Mucosa of stomach (tissue), 1 donor: ENCODE results near the gene ATG9A.
"Not testable (repeated sequence)": the region's sequence is repeated elsewhere in the genome, so short reads cannot be mapped to it uniquely, and the experiment has no call there.

ENCODE experiments used
- H3K27me3 ChIP-seq: one replicate; pipeline ENCODE4 v1.7.0; 2013; ENCODE audit warnings: mild to moderate bottlenecking, low read length; ENCODE audit not compliant: control insufficient read depth, insufficient read depth
- H3K36me3 ChIP-seq: one replicate; pipeline ENCODE4 v1.7.0; 2013; ENCODE audit warnings: low read length; ENCODE audit not compliant: control insufficient read depth, insufficient read depth
- H3K4me1 ChIP-seq: one replicate; pipeline ENCODE4 v1.7.0; 2013; ENCODE audit warnings: mild to moderate bottlenecking, low read length; ENCODE audit not compliant: control insufficient read depth, insufficient read depth
- H3K4me3 ChIP-seq: one replicate; pipeline ENCODE4 v1.7.0; 2013; ENCODE audit warnings: low read length
- H3K9ac ChIP-seq: one replicate; pipeline ENCODE4 v1.7.0; 2013; ENCODE audit warnings: mild to moderate bottlenecking, low read length, moderate library complexity
- H3K9me3 ChIP-seq: one replicate; pipeline ENCODE4 v1.7.0; 2013; ENCODE audit warnings: mild to moderate bottlenecking, low read length, moderate library complexity; ENCODE audit not compliant: control insufficient read depth
- donor health status: Pancreatic carcinoma.

Gene ATG9A

DNA sequence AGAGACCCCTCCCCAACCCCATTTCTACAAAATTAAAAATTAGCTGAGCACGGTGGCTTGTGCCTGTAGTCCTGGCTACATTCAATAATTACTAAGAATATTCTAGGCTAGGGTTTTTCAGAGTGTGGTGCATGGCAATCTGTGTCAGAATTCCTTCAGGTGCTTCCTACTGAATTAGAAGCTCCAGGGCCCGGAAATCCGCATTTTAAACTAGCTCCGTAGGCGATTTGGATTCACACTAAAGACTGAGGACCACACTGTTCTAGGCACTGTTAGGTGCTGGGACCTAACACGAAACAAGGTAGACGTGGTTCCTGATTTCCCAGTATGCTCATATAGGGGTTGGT is 23.5 kb downstream of the ATG9A start:
- peak overlapping the region; percentile 98 for H3K9ac ChIP-seq
- peak overlapping the region; percentile 52 for H3K4me3 ChIP-seq
- H3K27me3 ChIP-seq = no peaks in the 10 kb centered on the region
- peaks cover 19% of the 10 kb centered on the region for H3K4me1 ChIP-seq
- peaks cover 6% of the 10 kb centered on the region for H3K36me3 ChIP-seq
- no peaks in the 10 kb centered on the region for H3K9me3 ChIP-seq

GRCh38 chr2:219205165-219205538 is 24.3 kb downstream of the ATG9A start:
- Histone ChIP-seq H3K4me1 (peaks cover 19% of the 10 kb centered on the region), H3K9me3 (no peaks in the 10 kb centered on the region)

DNA sequence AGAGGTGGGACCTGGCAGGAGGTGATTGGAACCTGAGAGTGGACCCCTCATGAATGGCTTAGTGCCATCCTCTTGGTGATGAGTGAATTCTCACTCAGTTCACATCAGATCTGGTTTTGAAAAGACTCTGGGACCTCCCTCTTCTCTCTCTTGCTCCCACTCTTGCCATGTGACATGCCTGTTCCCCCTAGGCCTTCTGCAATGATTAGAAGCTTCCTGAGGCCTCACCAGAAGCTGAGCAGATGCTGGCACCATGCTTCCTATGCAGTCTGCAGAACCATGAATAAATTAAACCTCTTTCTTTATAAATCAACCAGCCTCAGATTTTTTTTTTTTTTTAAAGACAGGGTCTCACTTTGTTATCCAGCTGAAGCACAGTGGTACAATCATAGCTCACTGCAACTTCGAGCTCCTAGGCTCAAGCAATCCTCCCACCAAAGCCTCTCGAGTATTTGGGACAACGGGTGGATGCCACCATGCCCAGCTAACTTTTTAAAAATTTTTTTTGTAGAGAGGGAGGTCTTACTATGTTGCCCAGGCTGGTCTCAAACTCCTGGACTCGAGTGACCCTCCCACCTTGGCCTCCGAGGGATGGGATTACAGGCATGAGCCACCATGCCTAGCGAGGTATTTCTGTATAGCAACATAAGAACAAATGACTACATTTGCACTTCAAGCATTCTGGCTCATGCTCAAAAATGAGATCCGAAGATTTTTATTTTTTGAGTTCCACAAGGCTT is 24.8 kb downstream of the ATG9A start:
- Histone ChIP-seq H3K9ac (no peak overlapping the region), H3K4me3 (no peak overlapping the region), H3K36me3 (peaks cover 6% of the 10 kb centered on the region), H3K9me3 (no peaks in the 10 kb centered on the region), H3K4me1 (peaks cover 19% of the 10 kb centered on the region), H3K27me3 (no peaks in the 10 kb centered on the region)

More at GRCh38 chr2:219205165-219205538, 24.3 kb downstream of the ATG9A start:
- Histone ChIP-seq H3K36me3 (peaks cover 6% of the 10 kb centered on the region), H3K9ac (no peak overlapping the region), H3K27me3 (no peaks in the 10 kb centered on the region), H3K4me3 (no peak overlapping the region)

- H3K27me3 ChIP-seq, H3K4me3 ChIP-seq, H3K9me3 ChIP-seq, H3K4me1 ChIP-seq, H3K9ac ChIP-seq, H3K36me3 ChIP-seq: not testable (repeated sequence)
Measured at GRCh38 chr2:219201331-219201730, 28.1 kb downstream of the ATG9A start.

- H3K36me3 ChIP-seq, H3K4me1 ChIP-seq, H3K9me3 ChIP-seq, H3K27me3 ChIP-seq, H3K4me3 ChIP-seq, H3K9ac ChIP-seq: not testable (repeated sequence)
Measured at GRCh38 chr2:219200502-219201326, 28.7 kb downstream of the ATG9A start.

GRCh38 chr2:219199470-219200211 is 29.8 kb downstream of the ATG9A start:
- Histone ChIP-seq H3K27me3 (no peaks in the 10 kb centered on the region), H3K9me3 (no peaks in the 10 kb centered on the region), H3K9ac (no peak overlapping the region), H3K4me1 (no peaks in the 10 kb centered on the region), H3K4me3 (no peak overlapping the region), H3K36me3 (no peaks in the 10 kb centered on the region)

GRCh38 chr2:219198974-219199373 is 30.5 kb downstream of the ATG9A start:
- Histone ChIP-seq H3K9me3 (no peaks in the 10 kb centered on the region), H3K9ac (no peak overlapping the region), H3K36me3 (no peaks in the 10 kb centered on the region), H3K4me1 (no peaks in the 10 kb centered on the region), H3K27me3 (no peaks in the 10 kb centered on the region), H3K4me3 (no peak overlapping the region)

GRCh38 chr2:219197388-219197787 is 32.0 kb downstream of the ATG9A start:
- Histone ChIP-seq H3K4me1 (no peaks in the 10 kb centered on the region), H3K9ac (no peak overlapping the region)

GRCh38 chr2:219186754-219187456 is 42.5 kb downstream of the ATG9A start:
- Histone ChIP-seq H3K4me3 (no peak overlapping the region), H3K9me3 (no peaks in the 10 kb centered on the region), H3K36me3 (peaks cover 8% of the 10 kb centered on the region), H3K4me1 (no peaks in the 10 kb centered on the region), H3K9ac (no peak overlapping the region), H3K27me3 (no peaks in the 10 kb centered on the region)

More at GRCh38 chr2:219197388-219197787, 32.0 kb downstream of the ATG9A start:
- Histone ChIP-seq H3K9me3 (no peaks in the 10 kb centered on the region), H3K27me3 (no peaks in the 10 kb centered on the region), H3K4me3 (no peak overlapping the region), H3K36me3 (no peaks in the 10 kb centered on the region)

DNA sequence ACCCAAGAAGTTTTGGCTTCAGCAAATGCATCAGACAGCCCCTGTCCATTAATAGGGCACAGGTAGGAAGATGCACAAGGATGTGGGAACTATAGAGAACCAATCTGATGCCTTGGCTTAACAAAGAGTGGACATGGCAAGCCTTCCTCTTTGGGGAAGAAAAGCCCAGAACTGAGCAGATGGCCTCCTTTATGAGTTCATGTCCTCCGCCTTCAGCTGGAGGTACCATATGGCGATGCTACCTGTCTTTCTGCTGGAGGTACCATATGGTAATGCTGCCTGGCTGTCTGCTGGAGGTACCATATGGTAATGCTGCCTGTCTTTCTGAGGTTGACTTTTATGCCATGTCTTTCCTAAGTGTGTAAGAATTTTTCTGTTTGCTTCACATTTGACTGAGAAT is 45.3 kb downstream of the ATG9A start:
- Histone ChIP-seq H3K9ac (no peak overlapping the region), H3K4me1 (peaks cover 6% of the 10 kb centered on the region), H3K9me3 (no peaks in the 10 kb centered on the region), H3K36me3 (peaks cover 19% of the 10 kb centered on the region), H3K27me3 (no peaks in the 10 kb centered on the region), H3K4me3 (no peak overlapping the region)

DNA sequence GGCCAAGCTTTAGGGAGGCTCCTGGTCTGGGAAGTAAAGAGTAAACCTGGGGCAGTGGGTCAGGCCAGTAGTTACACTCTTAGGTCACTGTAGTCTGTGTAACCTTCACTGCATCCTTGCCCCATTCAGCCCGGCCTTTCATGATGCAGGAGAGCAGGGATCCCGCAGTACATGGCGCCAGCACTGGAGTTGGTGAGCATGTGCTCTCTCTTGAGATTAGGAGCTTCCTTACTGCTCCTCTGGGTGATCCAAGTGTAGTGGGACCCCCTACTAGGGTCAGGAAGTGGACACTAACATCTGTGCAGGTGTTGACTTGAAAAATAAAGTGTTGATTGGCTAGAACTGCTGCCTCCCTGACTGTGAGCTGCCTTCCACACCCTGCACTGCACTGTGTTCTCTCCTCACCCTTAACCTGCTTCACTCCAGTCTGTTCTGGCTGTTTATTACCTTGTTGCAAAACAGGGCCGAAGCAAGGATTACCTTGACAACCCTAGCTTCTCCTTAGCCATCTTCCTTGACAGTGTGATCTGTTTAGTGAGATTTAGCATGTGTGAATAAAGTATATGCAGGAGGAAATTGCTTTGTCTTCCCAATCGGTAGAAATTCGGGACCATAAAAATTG is 46.2 kb downstream of the ATG9A start:
- Histone ChIP-seq H3K9me3 (no peaks in the 10 kb centered on the region), H3K4me3 (no peak overlapping the region), H3K9ac (no peak overlapping the region), H3K36me3 (peaks cover 19% of the 10 kb centered on the region), H3K4me1 (peaks cover 11% of the 10 kb centered on the region), H3K27me3 (no peaks in the 10 kb centered on the region)
